Stimulated activated naive CD4-positive, alpha-beta T cell (primary cell): ENCODE measurements around the gene LILRA5.
"Not testable (repeated sequence)": the region's sequence is repeated elsewhere in the genome, so short reads cannot be mapped to it uniquely, and the experiment has no call there.

Source experiments
- DNase-seq, 6 experiments: peaks; one replicate each; lab custom pipeline; 2025; lab: John Stamatoyannopoulos, UW

LILRA5 gene

DNA sequence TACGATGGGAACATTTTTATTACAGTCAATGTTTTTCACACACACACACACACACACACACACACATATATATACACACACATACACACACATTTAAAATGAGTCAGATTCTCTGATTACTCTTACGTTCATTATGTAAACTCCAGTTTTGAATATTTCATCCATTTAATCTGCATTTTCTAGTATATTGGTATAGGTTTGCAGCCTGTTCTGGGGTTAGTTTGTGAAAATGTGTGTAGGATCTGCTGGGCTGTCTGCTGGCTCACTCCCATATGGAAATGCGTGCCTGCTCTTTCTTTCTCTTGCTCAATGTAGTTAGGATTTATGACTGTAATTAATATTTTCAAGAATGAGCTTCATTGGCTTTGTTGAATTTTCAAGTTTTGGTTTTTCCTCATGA is 39.1 kb downstream of the LILRA5 start:
- no peak for DNase-seq

DNA sequence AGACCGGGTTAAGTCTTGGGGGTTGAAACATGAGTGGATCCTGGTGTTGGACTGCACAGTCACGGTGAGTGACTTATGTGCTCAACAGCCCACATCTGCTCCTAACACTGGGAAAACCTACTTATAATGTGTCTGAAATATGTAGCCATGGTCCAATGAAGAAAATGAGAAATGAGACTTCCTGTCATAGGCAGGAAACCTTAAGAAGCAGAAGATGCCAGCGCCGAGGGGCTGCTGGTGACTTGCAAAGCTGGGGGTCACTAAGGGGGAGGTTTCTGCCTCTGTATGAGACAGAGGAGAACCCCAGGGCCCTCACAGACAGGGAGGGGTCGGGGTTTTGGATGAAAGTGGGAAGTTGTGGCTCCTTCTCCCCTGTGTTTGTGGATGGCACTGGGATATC is 40.8 kb downstream of the LILRA5 start:
- DNase-seq = not testable (repeated sequence)

DNA sequence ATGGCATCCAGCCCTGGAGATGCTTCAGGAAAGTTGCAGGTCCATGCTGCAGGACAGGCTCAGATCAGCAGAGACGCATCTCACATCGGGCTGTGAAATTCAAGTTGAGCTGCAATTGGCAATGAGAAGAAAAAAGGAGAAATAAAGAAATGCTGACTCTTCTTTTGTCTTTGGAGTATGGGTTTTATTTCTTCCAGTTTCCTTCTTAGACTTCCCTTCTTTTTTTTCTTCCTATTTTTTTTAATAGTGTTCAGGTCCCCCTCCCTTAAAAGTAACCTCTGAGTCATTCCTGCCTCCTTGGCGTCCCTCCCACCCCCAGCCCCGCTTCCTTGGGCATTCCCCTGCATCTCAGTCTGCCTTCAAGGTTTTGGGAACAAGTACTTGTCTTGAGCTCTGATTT is 41.4 kb downstream of the LILRA5 start:
- DNase-seq = not testable (repeated sequence)

DNA sequence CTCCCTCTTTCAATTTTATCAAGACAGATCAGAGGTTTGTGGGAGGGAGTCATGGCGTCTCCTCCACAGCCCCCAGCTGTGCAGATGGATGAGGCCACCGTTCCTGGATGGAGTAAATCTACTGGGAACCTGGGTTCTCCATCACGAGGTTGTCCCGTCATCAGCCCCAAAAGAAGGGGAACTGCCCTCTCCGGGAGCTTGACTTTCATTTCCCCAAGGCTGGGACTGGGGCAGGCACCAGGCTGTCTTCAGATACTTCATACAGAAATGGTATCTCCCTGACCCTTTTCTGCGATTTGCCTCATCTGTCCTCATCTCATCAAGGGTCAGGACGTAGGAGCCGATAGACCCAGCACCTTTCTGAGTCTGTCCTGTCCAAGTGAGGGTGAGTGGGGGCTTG is 41.9 kb downstream of the LILRA5 start:
- DNase-seq = no peak

DNA sequence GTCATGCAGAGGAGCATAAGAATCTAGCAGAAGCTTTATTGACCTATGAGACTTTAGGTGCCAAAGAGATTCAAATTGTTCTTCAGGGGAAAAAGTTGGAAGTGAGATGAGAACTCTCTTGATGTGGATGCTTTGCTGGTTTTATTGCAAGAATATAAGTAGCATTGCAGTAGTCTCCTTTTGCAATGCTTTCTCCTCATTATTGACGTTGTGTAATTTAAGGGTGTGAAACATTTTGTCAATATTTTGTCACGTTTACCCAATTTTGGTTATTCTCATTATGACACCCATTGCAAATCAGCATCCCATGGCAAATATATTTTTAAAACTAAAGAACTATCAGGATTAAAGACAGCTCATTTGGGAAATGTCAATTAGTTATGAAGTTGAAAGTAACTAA is 44.0 kb downstream of the LILRA5 start:
- DNase-seq = no peak

DNA sequence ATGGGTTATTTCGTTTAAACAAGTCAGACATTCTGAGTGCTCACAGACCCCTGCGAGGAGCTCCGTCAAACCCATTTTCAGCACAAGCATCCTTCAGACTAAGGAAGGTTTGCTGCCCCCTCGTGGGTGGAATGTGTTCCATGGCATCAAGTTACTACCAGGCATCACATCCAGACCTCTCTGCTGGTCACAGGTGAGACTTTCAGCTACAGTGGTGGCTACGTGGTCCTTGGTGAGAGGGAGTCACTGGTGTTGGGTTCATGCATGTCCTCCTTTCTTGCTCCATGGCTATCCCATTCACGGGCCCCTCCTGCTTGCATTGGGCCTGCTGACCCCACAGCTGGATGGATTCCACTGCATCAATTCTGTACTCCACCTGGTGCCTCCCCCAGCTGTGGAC is 46.8 kb downstream of the LILRA5 start:
- DNase-seq = peak in 5 of 6 experiments; percentile 4 to 74 (median 33)

DNA sequence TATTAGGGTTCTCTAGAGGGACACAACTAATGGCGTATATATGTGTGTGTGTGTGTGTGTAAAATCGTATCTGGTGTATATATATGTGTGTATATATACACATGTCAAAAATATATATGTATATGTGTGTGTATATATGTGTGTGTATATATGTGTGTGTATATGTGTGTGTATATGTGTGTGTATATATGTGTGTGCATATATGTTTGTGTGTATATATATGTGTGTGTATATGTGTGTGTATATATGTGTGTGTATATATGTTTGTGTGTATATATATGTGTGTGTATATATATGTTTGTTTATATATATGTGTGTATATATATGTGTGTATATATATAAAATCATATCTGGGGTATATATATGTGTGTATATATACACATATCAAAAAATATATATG is 50.5 kb downstream of the LILRA5 start:
- DNase-seq = no peak

DNA sequence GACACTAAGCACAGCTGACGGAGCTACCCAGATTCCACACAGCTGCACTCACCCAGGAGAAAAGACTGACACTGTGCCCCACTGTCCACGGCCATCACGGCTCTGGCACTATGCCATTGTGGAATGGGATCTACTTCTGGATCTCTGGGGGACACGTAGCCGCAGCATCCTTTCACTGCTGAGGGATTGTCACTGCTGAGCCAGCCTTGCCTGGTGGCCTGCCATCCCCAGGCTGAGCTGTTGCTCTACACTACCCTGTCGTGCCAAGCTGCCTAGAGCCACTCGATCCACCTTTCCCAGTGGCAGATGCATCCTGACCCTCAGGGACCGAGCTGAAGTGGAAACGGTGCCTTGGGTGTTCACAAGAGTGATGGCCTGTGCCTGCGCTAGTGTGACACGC is 50.9 kb downstream of the LILRA5 start:
- DNase-seq = no peak

DNA sequence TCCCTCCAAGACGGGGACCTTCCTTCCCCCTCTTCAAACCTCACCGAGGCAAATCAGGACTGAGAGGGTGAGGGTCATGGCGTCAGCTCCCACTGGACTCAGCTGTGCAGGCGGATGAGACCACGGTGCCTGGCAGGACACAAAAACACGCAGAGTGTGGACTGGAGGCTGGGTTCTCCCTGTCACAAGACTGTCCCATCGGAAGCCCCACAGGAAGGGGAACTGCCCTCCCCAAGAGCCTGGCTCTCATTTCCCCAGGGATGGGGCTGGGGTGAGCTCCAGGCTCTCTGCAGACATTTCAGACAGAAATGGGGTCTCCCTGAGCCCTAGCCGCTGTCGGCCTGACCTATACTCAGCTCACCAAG is 55.9 kb downstream of the LILRA5 start, which contains the start of gene LILRB5:
Gene LILRB5, minus strand, starts transcription at position 158 of the 365 bp plus-strand sequence. Its CDS starts 80 bp downstream, at position 78.
- DNase-seq = no peak
